ENCODE measurements around the gene PI4KA. TPM values are rescaled to one million over a fixed set of nuclear protein-coding genes. Genes with fewer than 3 reads are reported as not detected.
"Not testable (repeated sequence)": the region's sequence is repeated elsewhere in the genome, so short reads cannot be mapped to it uniquely, and the experiment has no call there.

PI4KA gene
- total RNA-seq, 1 donor from 2014 or later: 24.1 TPM

- H3K4me3 ChIP-seq (ENCODE audit: low read depth, low read length): no peak overlapping the region
- TF ChIP-seq, protein P1, sequence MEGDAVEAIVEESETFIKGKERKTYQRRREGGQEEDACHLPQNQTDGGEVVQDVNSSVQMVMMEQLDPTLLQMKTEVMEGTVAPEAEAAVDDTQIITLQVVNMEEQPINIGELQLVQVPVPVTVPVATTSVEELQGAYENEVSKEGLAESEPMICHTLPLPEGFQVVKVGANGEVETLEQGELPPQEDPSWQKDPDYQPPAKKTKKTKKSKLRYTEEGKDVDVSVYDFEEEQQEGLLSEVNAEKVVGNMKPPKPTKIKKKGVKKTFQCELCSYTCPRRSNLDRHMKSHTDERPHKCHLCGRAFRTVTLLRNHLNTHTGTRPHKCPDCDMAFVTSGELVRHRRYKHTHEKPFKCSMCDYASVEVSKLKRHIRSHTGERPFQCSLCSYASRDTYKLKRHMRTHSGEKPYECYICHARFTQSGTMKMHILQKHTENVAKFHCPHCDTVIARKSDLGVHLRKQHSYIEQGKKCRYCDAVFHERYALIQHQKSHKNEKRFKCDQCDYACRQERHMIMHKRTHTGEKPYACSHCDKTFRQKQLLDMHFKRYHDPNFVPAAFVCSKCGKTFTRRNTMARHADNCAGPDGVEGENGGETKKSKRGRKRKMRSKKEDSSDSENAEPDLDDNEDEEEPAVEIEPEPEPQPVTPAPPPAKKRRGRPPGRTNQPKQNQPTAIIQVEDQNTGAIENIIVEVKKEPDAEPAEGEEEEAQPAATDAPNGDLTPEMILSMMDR (conservative IDR thresholded peaks at IDR 0.05; ENCODE audit: low read depth, low read length): no peak
- no peak for DNase-seq (ENCODE audit: low read depth)
These were observed 23.9 kb downstream of the PI4KA start for GRCh38 chr22:20834725-20835124.

DNA sequence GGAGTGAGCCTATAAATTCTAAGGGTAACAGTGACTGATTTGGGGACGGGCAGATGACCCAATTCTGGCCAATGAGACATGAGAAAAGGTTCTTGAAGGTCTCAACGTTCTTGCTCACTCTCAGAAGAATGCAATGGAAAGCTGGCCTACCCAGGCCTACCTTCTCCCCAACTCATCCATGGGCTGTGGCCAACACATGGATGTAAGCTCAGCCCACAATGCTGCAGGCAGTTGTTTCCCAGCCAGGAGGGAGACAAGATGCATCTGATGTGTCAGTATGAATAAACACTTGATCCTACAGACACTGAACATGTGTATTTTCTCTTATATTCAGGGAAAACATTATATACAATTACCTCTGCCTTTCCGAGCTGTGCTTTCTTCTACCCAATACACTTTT, 24.4 kb downstream of the PI4KA start:
- no peak for DNase-seq (ENCODE audit: low read depth)
- TF ChIP-seq, protein P1 (conservative IDR thresholded peaks at IDR 0.05; ENCODE audit: low read depth, low read length): no peak
- H3K4me3 ChIP-seq (ENCODE audit: low read depth, low read length): no peak overlapping the region

- no peak for DNase-seq (ENCODE audit: low read depth)
- H3K4me3 ChIP-seq (ENCODE audit: low read depth, low read length): no peak overlapping the region
- TF ChIP-seq, protein P1 (conservative IDR thresholded peaks at IDR 0.05; ENCODE audit: low read depth, low read length): no peak
These were observed 25.4 kb downstream of the PI4KA start for GRCh38 chr22:20833225-20833665.

DNA sequence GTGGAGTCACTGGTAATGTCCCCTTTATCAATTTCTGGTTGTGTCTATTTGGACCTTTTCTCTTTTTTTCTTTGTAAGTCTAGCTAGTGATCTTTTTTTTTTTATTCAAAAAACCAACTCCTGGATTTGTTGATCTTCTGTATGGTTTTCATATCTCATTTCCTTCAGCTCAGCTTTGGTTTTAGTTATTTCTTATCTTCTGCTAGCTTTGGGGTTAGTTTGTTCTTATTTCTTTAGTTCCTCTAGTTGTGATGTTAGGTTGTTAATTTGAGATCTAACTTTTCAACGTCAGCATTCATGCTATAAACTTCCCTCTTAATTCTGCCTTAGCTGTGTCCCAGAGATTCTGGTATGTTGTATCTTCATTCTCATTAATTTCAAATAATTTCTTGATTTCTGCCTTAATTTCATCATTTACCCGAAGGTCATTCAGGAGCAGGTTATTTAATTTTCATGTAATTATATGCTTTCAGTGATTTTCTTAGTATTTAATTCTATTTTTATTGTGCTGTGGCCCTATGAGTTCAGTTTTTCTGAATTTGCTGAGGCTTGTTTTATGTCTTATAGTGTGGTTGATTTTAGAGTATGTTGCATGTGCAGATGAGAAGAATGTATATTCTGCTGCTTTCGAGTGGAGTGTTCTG, 29.0 kb downstream of the PI4KA start:
- no peak for DNase-seq (ENCODE audit: low read depth)
- H3K4me3 ChIP-seq (ENCODE audit: low read depth, low read length): no peak overlapping the region
- TF ChIP-seq, protein P1 (conservative IDR thresholded peaks at IDR 0.05; ENCODE audit: low read depth, low read length): no peak

GRCh38 chr22:20826373-20827152, 32.0 kb downstream of the PI4KA start:
- not testable (repeated sequence) for DNase-seq (ENCODE audit: low read depth); H3K4me3 ChIP-seq (ENCODE audit: low read depth, low read length)

- TF ChIP-seq, protein P1 (conservative IDR thresholded peaks at IDR 0.05; ENCODE audit: low read depth, low read length): no peak
- H3K4me3 ChIP-seq (ENCODE audit: low read depth, low read length): no peak overlapping the region
- DNase-seq (ENCODE audit: low read depth): no peak
These were observed 33.0 kb downstream of the PI4KA start for GRCh38 chr22:20825624-20826023.

DNA sequence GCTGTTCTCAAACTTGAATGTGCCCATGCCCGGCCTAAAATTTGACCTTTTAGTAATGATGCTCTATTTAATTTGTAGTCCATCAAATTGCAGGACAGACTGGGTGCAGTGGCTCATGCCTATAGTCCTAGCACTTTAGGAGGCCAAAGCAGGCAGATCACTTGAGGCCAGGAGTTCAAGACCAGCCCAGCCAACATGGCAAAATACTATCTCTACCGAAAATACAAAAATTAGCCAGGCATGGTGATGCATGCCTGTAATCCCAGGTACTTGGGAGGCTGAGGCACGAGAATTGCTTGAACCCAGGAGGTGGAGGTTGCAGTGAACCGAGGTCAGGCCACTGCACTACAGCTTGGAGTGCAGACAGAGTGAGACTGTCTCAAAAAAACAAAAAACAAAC, 33.4 kb downstream of the PI4KA start:
- DNase-seq (ENCODE audit: low read depth); H3K4me3 ChIP-seq (ENCODE audit: low read depth, low read length): not testable (repeated sequence)

- no peak for DNase-seq (ENCODE audit: low read depth)
- TF ChIP-seq, protein P1 (conservative IDR thresholded peaks at IDR 0.05; ENCODE audit: low read depth, low read length): no peak
These were observed 35.3 kb downstream of the PI4KA start for GRCh38 chr22:20823264-20823663.

More at GRCh38 chr22:20823264-20823663, 35.3 kb downstream of the PI4KA start:
- H3K4me3 ChIP-seq (ENCODE audit: low read depth, low read length): no peak overlapping the region
